Prostate gland (tissue), 2 donors: Measurements from ENCODE around the gene PDE6A.

Source experiments
- CTCF ChIP-seq, 4 experiments: fragments of 200-600 bp in 2 of 4; fragments of 450-650 bp in 2 of 4; sonication (generic) in 2 of 4; IDR thresholded peaks; 1 replicate in 3 of 4; 2 replicates in 1 of 4; pipeline ENCODE4 v1.5.1; 2016 to 2019; ENCODE audit warnings: antibody characterized with exemption in 4 of 4, mild to moderate bottlenecking in 2 of 4, moderate library complexity in 2 of 4
- POLR2A ChIP-seq: fragments of 450-650 bp; IDR thresholded peaks from one replicate; pipeline ENCODE4 v1.6.1; 2016; ENCODE audit warnings: antibody characterized with exemption, mild to moderate bottlenecking
- POLR2AphosphoS5 ChIP-seq: sonication (generic); formaldehyde crosslinking; IDR thresholded peaks from one replicate; pipeline ENCODE4 v1.6.1; 2017; ENCODE audit warnings: antibody characterized with exemption

GRCh38 chr5:149811453-149811852 is 133.1 kb downstream of the PDE6A start:
- TF ChIP-seq POLR2AphosphoS5, result no peak
- no peak for TF ChIP-seq CTCF (IDR thresholded peaks at IDR 0.05)
- TF ChIP-seq POLR2A, result no peak
